ENCODE results near the gene TMEM184C.
A peak's percentile ranks its signal among the peaks of the same experiment; 100 is the strongest.

The TMEM184C gene

DNA sequence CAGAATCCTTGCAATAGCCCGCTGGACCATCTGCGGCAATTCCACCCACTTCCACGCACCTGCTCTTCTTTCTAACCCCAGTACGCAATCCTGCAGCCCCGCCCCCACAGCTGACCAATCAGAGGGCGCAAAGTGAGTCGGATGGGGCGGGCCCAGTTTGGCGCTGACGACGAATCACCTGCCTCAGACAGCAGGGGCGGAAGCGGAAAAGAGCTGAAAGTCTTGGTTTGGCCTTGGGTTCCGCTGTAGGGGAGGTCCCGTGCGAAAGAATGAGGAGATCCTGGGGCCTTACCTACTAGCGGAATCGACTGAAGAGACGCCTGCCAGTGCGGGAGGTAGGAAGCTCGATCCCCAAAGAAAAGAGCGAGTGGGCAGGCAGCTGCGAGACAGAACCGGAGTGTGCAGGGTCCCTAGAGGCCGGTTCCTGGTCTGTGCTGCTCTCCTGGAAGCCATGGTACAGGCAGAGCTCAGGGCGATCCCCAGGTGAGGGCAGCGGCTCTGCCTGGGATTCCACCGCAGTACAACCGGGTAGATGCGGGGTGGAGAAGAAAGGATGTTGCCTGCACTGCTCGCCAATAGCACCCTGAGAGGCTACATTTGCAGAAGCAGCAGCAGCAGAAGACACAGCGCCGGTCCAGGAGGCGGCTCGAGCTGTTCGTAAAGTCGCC is at the start of gene TMEM184C:
Gene TMEM184C, plus strand, starts transcription at position 225 of the 668 bp plus-strand sequence. CDS start 560 bp downstream, outside the sequence.
- H3K4me3 ChIP-seq (ENCODE audit: low read depth, low read length), result peak within 1 kb of the TSS; percentile 93
- TF ChIP-seq, protein P1, sequence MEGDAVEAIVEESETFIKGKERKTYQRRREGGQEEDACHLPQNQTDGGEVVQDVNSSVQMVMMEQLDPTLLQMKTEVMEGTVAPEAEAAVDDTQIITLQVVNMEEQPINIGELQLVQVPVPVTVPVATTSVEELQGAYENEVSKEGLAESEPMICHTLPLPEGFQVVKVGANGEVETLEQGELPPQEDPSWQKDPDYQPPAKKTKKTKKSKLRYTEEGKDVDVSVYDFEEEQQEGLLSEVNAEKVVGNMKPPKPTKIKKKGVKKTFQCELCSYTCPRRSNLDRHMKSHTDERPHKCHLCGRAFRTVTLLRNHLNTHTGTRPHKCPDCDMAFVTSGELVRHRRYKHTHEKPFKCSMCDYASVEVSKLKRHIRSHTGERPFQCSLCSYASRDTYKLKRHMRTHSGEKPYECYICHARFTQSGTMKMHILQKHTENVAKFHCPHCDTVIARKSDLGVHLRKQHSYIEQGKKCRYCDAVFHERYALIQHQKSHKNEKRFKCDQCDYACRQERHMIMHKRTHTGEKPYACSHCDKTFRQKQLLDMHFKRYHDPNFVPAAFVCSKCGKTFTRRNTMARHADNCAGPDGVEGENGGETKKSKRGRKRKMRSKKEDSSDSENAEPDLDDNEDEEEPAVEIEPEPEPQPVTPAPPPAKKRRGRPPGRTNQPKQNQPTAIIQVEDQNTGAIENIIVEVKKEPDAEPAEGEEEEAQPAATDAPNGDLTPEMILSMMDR (IDR thresholded peaks at IDR 0.05; ENCODE audit: low read depth, low read length), result no peak

- no peak overlapping the region for H3K4me3 ChIP-seq (ENCODE audit: low read depth, low read length)
- TF ChIP-seq, protein P1 (IDR thresholded peaks at IDR 0.05; ENCODE audit: low read depth, low read length), result no peak
Measured at GRCh38 chr4:147570616-147571015, 46.6 kb upstream of the TMEM184C start.

DNA sequence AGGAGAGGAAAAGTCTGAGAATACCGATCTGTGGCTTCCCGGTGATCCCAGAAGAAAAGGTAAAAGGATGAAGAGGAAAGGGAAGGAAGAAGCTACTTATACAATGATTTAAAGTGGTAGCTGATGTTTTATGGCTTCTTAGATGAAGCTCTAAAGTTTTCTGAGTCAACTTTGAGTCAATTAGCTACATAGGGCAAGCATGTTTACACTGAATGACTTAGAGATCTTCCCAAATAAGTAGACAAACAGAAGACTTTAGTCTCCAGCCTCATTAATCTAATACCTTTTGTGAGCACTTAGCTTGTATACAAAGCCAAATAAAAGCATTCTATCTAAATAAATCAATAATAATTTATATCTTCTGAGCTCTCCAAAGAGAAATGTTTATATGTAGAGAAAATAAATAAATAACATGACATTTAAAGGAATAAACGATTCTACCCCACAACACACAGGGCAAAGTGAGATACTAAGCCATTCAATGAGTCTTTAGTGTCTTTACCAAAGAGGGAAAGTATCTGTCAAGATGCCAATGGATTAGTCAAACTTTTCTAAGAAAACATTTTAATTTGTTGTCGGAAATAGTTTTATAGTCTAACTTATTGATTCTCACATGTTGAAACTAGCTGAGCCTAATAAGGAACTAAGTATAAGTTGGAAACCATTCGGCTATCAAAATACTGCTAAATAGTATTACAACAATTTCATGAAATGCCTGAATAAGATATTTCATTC is 46.0 kb upstream of the TMEM184C start:
- no peak overlapping the region for H3K4me3 ChIP-seq (ENCODE audit: low read depth, low read length)
- TF ChIP-seq, protein P1 (IDR thresholded peaks at IDR 0.05; ENCODE audit: low read depth, low read length), result no peak

DNA sequence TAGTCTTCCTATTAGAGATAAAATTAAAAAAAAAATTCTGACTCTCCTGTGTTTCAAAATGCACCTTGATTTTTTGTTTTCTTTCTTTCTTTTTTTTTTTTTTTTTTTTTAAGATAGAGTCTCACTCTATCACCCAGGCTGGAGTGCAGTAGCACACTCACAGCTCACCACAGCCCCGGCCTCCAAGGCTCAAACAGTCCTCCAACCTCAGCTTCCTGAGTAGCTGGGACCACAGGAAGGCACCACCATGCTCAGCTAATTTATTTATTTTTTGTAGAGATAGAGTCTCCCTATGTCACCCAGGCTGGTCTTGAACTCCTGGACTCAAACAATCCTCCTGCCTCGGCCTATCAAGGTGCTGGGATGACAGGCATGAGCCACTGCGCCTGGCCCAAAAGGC is 41.1 kb upstream of the TMEM184C start:
- no peak overlapping the region for H3K4me3 ChIP-seq (ENCODE audit: low read depth, low read length)
- TF ChIP-seq, protein P1 (IDR thresholded peaks at IDR 0.05; ENCODE audit: low read depth, low read length), result no peak

DNA sequence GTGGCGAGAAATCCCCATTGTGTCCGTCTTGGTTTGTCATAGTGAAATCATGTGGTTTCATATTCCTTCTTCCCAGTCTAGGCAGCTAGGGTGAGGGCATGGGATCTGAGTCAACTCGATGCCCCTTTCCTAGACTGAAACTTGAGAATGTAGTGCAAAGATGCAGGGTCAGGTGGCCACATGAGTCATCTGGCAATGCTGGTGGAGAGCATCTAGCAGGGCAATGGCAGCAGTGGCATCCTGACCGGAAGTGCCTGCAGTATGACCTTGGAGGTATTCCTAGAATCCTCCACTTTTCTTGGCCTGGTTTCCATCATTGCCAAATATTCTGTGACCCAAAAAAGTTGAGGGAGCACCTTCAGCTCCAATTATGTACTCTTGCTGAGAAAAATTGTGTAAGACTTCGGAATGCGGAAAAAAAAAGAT is 39.1 kb upstream of the TMEM184C start:
- TF ChIP-seq, protein P1 (IDR thresholded peaks at IDR 0.05; ENCODE audit: low read depth, low read length), result no peak
- no peak overlapping the region for H3K4me3 ChIP-seq (ENCODE audit: low read depth, low read length)

- TF ChIP-seq, protein P1 (IDR thresholded peaks at IDR 0.05; ENCODE audit: low read depth, low read length), result no peak
- no peak overlapping the region for H3K4me3 ChIP-seq (ENCODE audit: low read depth, low read length)
Measured at GRCh38 chr4:147578593-147578992, 38.6 kb upstream of the TMEM184C start.

GRCh38 chr4:147580396-147580795 is 36.8 kb upstream of the TMEM184C start:
- TF ChIP-seq, protein P1 (IDR thresholded peaks at IDR 0.05; ENCODE audit: low read depth, low read length), result no peak
- no peak overlapping the region for H3K4me3 ChIP-seq (ENCODE audit: low read depth, low read length)
